ENCODE data around the gene BRD8.

DNA sequence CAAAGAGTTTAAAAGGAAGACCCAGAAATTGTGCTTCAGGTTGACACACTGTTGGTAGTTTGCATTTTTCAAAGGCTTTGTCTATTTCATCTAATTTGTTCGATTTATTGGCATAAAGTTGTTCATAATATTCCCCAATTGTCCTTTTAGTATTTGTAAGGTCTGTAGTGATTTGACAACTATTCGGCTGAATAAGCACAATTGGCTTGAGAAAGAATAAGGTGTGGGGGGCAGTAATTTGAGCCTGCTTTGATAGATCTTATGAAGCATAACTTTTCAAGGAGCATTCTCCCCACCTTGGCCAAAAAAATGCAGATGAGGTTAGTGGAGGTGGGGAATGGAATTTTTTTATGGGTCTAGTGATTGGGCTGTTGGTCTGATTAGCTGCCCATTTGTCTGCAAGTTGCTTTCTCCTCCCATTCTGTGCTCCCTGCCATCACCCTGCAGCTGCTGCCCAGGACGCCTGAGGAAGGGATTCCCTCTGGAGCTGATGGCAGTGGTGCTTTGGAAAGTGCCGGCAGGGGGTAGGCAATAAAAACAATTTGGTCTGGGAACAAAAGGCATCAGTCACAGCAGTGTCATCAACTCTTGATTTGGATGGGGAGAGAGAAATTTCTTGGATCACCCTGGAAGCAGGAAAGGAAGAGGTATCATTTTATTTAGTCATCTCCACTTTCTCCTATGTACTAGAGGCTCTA lies 68.0 kb downstream of the BRD8 start:
- no peak for TF ChIP-seq POLR2A (IDR thresholded peaks at IDR 0.05; ENCODE audit: low read depth, low read length)
- TF ChIP-seq TAF1 (IDR thresholded peaks at IDR 0.05; ENCODE audit: low read depth, low read length) = no peak
- no peak for TF ChIP-seq POLR2AphosphoS5 (IDR thresholded peaks at IDR 0.05; ENCODE audit: low read depth, low read length)
- no peak for TF ChIP-seq SPI1 (IDR thresholded peaks at IDR 0.05; ENCODE audit: low read depth, low read length)

All from GM12891 (cell line).